ENCODE data around the gene CDC42EP2.

The CDC42EP2 gene

DNA sequence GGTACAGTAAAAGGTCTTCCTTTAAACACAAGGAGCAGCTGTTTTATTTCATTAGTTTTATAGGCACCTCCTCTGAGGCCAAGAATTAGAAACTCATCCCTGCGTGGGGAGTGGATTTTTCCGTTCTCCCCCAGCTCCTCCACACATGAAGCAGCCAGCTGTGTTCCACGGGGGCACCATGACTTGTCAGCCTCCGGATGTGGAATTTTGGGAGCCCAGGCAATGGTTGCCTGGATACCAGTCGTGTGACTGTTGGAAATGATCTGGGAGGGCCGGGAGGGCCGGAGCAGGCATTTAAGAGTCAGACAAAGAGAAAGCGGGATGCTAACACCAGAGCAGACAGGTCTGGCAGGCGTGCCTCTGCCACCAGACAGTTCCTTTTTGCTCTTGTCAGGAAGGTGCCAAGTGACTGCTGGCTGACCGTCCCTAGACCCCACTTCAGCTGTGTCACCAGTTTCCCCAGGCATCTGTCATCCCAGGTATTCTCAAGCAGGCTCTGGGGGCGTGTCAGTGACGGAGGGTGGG lies 15.9 kb upstream of the CDC42EP2 start:
- Histone ChIP-seq H3K4me1 (ENCODE audit: control insufficient read depth, insufficient read depth, low read length) (peaks cover 74% of the 10 kb centered on the region), H3K4me3 (ENCODE audit: low read length in 2 of 2) (peak overlapping the region; percentile 21 to 54), H3K9me3 (ENCODE audit: control insufficient read depth in 2 of 2, low read length in 2 of 2) (no peaks in the 10 kb centered on the region), H3K27ac (ENCODE audit: low read length) (peak overlapping the region; percentile 97), H3K27me3 (ENCODE audit: control insufficient read depth in 1 of 2, insufficient read depth in 2 of 2, low read length in 2 of 2) (no peaks in the 10 kb centered on the region), H3K36me3 (ENCODE audit: control insufficient read depth in 2 of 2, insufficient read depth in 2 of 2, low read length in 2 of 2) (peaks cover 3 to 5% of the 10 kb centered on the region in 2 donors), H3K9ac (ENCODE audit: low read length in 2 of 2) (peak overlapping the region; percentile 55 to 58)

DNA sequence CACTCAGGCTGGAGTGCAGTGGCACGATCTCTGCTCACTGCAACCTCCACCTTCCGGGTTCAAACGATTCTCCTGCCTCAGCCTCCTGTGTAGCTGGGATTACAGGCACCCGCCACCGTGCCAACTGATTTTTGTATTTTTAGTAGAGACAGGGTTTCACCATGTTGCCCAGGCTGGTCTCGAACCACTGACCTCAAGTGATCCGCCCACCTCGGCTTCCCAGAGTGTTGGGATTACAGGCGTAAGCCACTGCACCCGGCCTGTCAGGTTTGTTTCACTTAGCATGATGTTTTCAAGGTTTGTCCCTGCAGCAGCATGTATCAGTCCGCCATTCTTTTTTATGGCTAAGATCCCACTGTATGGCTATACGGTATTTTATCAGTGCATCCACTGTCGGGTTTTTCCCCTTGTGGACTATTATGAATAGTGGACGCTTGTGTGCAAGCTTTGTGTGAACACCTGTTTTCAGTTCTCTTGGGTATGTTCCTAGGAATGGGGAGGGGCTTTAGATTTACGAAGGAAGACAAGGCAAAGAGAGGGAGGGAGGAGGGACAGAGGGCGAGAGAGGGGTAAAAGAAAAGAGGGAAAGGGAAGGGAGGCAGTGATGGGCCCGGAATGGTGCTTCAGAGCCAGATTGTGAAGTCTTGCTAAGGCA lies 13.9 kb upstream of the CDC42EP2 start:
- Histone ChIP-seq H3K4me1 (ENCODE audit: control insufficient read depth, insufficient read depth, low read length) (peaks cover 69% of the 10 kb centered on the region), H3K9ac (ENCODE audit: low read length in 2 of 2) (no peak overlapping the region), H3K9me3 (ENCODE audit: control insufficient read depth in 2 of 2, low read length in 2 of 2) (no peaks in the 10 kb centered on the region), H3K27ac (ENCODE audit: low read length) (peak overlapping the region; percentile 41), H3K27me3 (ENCODE audit: control insufficient read depth in 1 of 2, insufficient read depth in 2 of 2, low read length in 2 of 2) (no peaks in the 10 kb centered on the region), H3K4me3 (ENCODE audit: low read length in 2 of 2) (no peak overlapping the region), H3K36me3 (ENCODE audit: control insufficient read depth in 2 of 2, insufficient read depth in 2 of 2, low read length in 2 of 2) (peaks cover 0 to 4% of the 10 kb centered on the region in 2 donors)

DNA sequence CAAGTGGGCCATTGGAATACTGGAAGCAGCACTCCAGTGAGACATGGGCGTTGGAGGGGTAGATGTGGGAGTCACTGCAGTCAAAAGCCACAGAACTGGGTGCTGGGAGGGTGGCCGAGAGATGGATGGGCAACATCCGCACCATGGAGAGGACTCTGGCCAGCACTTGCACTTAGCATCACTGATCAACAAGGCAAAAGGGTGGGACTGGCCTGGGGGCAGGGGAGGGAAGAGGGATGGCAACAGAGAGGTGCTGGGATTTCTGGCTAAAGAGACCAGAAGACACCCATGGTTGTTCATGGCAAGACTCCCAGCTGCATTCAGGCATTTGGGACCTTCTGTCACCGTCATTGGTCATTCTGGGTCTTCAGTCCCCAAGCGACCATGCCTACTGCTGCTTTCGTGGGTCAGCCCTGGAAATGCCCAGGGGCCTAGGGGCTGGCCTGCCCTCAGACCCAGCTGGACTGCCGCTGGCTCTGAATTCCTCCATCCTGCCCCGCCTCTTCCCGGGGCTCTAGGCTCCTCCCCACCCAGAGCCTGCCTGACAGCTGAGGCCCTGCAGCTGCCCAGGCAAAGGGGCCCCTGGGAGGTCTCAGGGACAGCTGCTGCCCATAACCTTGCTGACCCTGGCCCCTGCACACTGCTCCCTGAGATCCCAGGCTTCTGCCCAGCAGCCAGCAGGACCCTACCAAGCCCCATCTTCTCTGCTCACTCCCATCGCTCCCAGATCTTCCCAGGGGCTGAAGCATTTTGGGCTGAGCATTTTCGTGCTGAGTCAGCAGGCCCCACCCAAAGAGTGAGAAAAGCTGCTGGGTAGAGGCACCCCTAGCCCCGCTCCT lies 13.0 kb upstream of the CDC42EP2 start:
- H3K4me1 ChIP-seq (ENCODE audit: control insufficient read depth, insufficient read depth, low read length), result peaks cover 68% of the 10 kb centered on the region
- peak overlapping the region in 1 of 2 donors; percentile 35 for H3K4me3 ChIP-seq (ENCODE audit: low read length in 2 of 2)
- H3K27me3 ChIP-seq (ENCODE audit: control insufficient read depth in 1 of 2, insufficient read depth in 2 of 2, low read length in 2 of 2), result no peaks in the 10 kb centered on the region
- peak overlapping the region; percentile 41 for H3K27ac ChIP-seq (ENCODE audit: low read length)
- no peaks in the 10 kb centered on the region for H3K36me3 ChIP-seq (ENCODE audit: control insufficient read depth in 2 of 2, insufficient read depth in 2 of 2, low read length in 2 of 2)
- no peaks in the 10 kb centered on the region for H3K9me3 ChIP-seq (ENCODE audit: control insufficient read depth in 2 of 2, low read length in 2 of 2)
- H3K9ac ChIP-seq (ENCODE audit: low read length in 2 of 2), result no peak overlapping the region

DNA sequence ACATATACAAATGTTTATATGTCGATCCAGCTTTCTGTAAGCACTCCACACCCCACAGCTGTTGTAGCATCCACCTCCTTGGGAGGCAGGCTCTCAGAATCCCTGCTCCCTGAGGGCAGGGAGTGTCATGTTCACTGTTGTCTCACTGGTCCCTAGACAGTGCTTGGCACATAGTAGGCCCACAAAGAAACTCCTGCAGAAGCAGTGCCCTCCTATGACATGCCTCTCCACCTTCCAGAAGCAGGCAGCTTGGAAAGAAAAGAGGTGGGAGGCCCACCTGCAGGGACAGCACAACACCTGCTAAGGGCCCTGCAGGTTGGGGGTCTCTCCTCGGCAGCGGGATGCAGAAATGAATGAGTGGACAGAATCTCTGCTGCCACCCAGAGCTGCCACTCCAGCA lies 11.1 kb upstream of the CDC42EP2 start:
- H3K9ac ChIP-seq (ENCODE audit: low read length in 2 of 2), result no peak overlapping the region
- no peaks in the 10 kb centered on the region for H3K9me3 ChIP-seq (ENCODE audit: control insufficient read depth in 2 of 2, low read length in 2 of 2)
- no peaks in the 10 kb centered on the region for H3K36me3 ChIP-seq (ENCODE audit: control insufficient read depth in 2 of 2, insufficient read depth in 2 of 2, low read length in 2 of 2)
- peaks cover 53% of the 10 kb centered on the region for H3K4me1 ChIP-seq (ENCODE audit: control insufficient read depth, insufficient read depth, low read length)
- H3K27me3 ChIP-seq (ENCODE audit: control insufficient read depth in 1 of 2, insufficient read depth in 2 of 2, low read length in 2 of 2), result no peaks in the 10 kb centered on the region
- no peak overlapping the region for H3K27ac ChIP-seq (ENCODE audit: low read length)
- H3K4me3 ChIP-seq (ENCODE audit: low read length in 2 of 2), result no peak overlapping the region

DNA sequence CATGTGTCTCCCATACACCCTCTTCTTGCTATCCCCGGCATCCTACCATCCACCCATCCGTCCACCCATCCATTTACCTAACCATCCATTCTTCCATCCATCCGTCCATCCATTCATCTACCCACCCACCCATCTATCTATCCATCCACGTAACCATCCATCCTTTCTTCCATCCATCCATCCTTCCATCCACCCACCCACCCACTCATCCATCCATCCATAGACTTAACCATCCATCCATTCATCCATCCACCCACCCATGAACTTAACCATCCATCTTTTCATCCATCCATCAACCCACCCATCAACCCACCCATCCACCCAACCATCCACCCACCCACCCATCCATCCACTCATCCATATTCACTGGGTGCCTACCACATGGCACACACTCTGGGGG lies 10.6 kb upstream of the CDC42EP2 start:
- H3K27ac ChIP-seq (ENCODE audit: low read length), result peak overlapping the region; percentile 77

DNA sequence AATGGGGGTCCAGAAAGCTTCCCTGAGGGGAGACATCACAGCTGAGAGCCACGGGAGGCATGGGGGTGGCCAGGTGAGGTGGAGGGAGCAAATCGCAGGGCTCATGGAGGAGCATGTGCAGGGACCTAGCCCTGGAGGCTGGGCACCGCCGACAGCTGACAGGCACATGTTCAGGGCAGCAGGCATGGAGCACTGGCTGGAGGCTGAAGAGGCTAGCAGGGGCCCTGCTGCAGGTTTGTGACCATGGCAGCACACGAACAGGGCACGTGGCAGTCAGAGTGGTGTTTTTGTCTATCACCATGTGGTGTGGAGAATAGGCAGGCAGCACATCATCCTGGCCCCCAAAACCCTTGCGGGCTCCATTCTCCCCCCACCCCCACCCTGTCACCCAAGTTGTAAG lies 10.1 kb upstream of the CDC42EP2 start:
- Histone ChIP-seq H3K9ac (ENCODE audit: low read length in 2 of 2) (no peak overlapping the region), H3K27me3 (ENCODE audit: control insufficient read depth in 1 of 2, insufficient read depth in 2 of 2, low read length in 2 of 2) (no peaks in the 10 kb centered on the region), H3K4me3 (ENCODE audit: low read length in 2 of 2) (peak overlapping the region in 1 of 2 donors; percentile 22), H3K4me1 (ENCODE audit: control insufficient read depth, insufficient read depth, low read length) (peaks cover 47% of the 10 kb centered on the region), H3K27ac (ENCODE audit: low read length) (peak overlapping the region; percentile 77), H3K36me3 (ENCODE audit: control insufficient read depth in 2 of 2, insufficient read depth in 2 of 2, low read length in 2 of 2) (no peaks in the 10 kb centered on the region), H3K9me3 (ENCODE audit: control insufficient read depth in 2 of 2, low read length in 2 of 2) (no peaks in the 10 kb centered on the region)

More for the DNA sequence above, 10.6 kb upstream of the CDC42EP2 start:
- Histone ChIP-seq H3K9me3 (ENCODE audit: control insufficient read depth in 2 of 2, low read length in 2 of 2) (no peaks in the 10 kb centered on the region), H3K4me1 (ENCODE audit: control insufficient read depth, insufficient read depth, low read length) (peaks cover 52% of the 10 kb centered on the region), H3K36me3 (ENCODE audit: control insufficient read depth in 2 of 2, insufficient read depth in 2 of 2, low read length in 2 of 2) (no peaks in the 10 kb centered on the region), H3K9ac (ENCODE audit: low read length in 2 of 2) (no peak overlapping the region), H3K4me3 (ENCODE audit: low read length in 2 of 2) (no peak overlapping the region), H3K27me3 (ENCODE audit: control insufficient read depth in 1 of 2, insufficient read depth in 2 of 2, low read length in 2 of 2) (no peaks in the 10 kb centered on the region)

DNA sequence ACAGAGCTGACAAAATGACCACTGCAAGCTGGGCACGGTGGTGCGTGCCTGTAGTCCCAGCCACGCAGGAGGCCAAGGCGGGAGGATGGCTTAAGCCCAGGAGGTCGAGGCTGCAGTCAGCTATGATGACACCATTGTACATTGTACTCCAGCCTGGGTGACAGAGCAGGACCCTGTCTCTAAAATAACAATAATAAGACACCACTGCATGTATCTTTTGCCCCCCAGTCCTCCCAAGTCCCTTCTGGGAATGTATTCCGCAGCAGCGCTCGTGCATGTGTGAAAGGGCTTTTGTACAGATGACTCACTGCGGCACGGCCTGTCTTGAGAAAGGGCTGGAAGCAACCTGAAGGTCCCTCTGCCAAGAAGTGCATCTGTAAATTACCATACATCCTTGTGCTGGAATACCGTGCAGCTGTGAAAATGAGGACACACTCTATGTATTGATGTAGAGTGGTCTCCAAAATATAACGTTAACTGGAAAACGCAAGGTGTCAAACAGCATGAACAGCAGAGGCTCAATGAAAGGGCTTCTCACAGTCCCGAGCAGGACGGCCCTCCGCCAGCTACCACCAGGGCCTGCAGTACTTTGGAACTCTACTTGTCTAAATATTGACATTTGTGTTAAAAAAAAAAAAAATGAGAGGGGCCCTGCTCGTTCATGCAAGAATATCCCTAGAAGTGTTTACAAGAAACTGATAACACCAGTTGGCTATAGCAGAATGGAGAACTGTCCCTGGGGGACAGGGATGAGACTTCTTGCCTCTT lies 9.0 kb upstream of the CDC42EP2 start:
- Histone ChIP-seq H3K4me1 (ENCODE audit: control insufficient read depth, insufficient read depth, low read length) (peaks cover 50% of the 10 kb centered on the region), H3K9ac (ENCODE audit: low read length in 2 of 2) (peak overlapping the region in 1 of 2 donors; percentile 21), H3K27ac (ENCODE audit: low read length) (peak overlapping the region; percentile 77), H3K36me3 (ENCODE audit: control insufficient read depth in 2 of 2, insufficient read depth in 2 of 2, low read length in 2 of 2) (no peaks in the 10 kb centered on the region), H3K27me3 (ENCODE audit: control insufficient read depth in 1 of 2, insufficient read depth in 2 of 2, low read length in 2 of 2) (no peaks in the 10 kb centered on the region), H3K4me3 (ENCODE audit: low read length in 2 of 2) (no peak overlapping the region), H3K9me3 (ENCODE audit: control insufficient read depth in 2 of 2, low read length in 2 of 2) (no peaks in the 10 kb centered on the region)

DNA sequence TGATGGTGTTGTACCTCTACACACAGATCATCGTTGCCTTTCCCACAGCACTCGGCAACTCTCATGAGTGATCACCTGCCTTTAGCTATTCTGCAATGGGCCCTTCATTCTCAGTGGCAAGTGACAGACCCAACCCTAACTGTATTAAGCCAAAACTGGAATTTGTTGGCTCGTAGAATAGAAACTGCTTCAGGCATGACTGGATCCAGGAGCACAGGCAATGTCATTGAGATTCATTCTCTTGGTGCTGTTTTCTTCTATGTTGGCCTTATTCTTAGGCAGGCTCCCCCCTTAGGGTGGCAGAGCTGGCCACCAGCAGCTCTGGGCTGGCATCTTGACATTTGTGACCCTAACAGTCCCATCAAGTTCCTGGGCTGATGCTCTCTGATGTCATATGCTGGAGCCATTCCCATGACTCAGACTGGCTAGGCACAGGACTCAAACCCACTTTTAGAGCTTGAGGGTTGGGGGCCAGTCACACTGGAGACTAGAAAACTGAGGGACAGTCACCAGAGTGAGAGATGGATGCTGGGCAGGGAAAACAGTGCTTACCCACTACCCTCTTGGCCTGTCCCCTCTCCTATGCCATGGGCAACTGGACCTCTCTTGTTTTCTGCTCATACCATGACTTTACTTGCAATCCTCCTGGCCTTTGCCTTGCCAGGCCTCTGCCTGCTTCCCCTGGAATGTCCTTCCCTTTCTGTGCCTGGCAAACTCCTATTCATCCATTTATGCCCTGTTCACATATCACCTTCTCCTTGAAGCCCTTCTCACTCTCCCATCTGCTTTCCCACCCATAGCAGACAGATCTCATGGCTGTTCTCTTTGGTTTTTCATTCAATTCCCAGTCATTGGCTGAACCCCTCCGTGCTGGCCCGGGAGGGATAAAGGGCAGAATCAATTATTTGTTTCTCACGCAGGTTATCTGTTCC lies 7.1 kb upstream of the CDC42EP2 start:
- H3K4me1 ChIP-seq (ENCODE audit: control insufficient read depth, insufficient read depth, low read length), result peaks cover 47% of the 10 kb centered on the region
- peak overlapping the region; percentile 18 for H3K27ac ChIP-seq (ENCODE audit: low read length)
- H3K9ac ChIP-seq (ENCODE audit: low read length in 2 of 2), result no peak overlapping the region
- no peaks in the 10 kb centered on the region for H3K36me3 ChIP-seq (ENCODE audit: control insufficient read depth in 2 of 2, insufficient read depth in 2 of 2, low read length in 2 of 2)
- no peaks in the 10 kb centered on the region for H3K27me3 ChIP-seq (ENCODE audit: control insufficient read depth in 1 of 2, insufficient read depth in 2 of 2, low read length in 2 of 2)
- no peak overlapping the region for H3K4me3 ChIP-seq (ENCODE audit: low read length in 2 of 2)
- H3K9me3 ChIP-seq (ENCODE audit: control insufficient read depth in 2 of 2, low read length in 2 of 2), result no peaks in the 10 kb centered on the region

DNA sequence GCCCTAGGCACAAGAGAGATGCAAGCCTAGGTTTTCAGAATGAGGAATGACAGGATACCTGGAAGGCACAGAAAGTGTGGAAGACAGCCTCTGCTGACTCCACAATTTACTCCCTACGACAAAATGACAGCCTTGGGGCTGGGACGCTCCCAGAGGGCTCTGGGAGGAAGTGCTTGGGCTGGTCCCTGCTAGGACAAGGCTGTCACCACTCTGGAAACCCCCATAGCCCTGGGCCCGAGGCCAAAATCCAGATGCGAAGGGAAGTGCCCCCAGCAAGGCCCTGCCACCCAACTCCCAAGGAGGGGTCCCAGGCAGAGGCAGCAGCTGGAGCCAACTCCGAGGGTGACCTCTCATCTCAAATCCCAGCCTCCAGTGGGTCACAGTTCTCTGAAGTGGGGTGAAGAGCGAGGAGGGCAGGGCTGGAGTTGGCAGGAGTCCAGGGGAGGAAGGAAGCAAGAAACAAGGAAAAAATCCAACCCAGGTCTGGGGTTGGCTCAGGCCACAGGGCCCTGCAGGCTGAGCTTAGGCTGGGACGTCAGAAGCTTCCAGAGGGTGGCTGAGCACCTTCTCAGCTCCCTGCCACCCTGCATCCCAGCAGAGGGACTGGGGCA lies 6.3 kb upstream of the CDC42EP2 start:
- no peak overlapping the region for H3K4me3 ChIP-seq (ENCODE audit: low read length in 2 of 2)
- H3K27ac ChIP-seq (ENCODE audit: low read length), result peak overlapping the region; percentile 18
- peaks cover 49% of the 10 kb centered on the region for H3K4me1 ChIP-seq (ENCODE audit: control insufficient read depth, insufficient read depth, low read length)
- H3K36me3 ChIP-seq (ENCODE audit: control insufficient read depth in 2 of 2, insufficient read depth in 2 of 2, low read length in 2 of 2), result no peaks in the 10 kb centered on the region
- H3K9me3 ChIP-seq (ENCODE audit: control insufficient read depth in 2 of 2, low read length in 2 of 2), result no peaks in the 10 kb centered on the region
- H3K27me3 ChIP-seq (ENCODE audit: control insufficient read depth in 1 of 2, insufficient read depth in 2 of 2, low read length in 2 of 2), result no peaks in the 10 kb centered on the region
- no peak overlapping the region for H3K9ac ChIP-seq (ENCODE audit: low read length in 2 of 2)

Data from stomach smooth muscle (tissue), 2 donors.